GM21390 (cell line): ENCODE results near the gene AOX1.
"Not testable (repeated sequence)": the region's sequence is repeated elsewhere in the genome, so short reads cannot be mapped to it uniquely, and the experiment has no call there.

Experiments used
- ATAC-seq: cut with Tn5 transposase; IDR thresholded peaks from one replicate; pipeline ENCODE4 v1.9.1; 2021; ENCODE audit not compliant: unreplicated experiment

Gene AOX1

GRCh38 chr2:200625282-200625681 is 39.5 kb downstream of the AOX1 start:
- ATAC-seq = no peak

- no peak for ATAC-seq
Observed at GRCh38 chr2:200625958-200626363, 40.1 kb downstream of the AOX1 start.

DNA sequence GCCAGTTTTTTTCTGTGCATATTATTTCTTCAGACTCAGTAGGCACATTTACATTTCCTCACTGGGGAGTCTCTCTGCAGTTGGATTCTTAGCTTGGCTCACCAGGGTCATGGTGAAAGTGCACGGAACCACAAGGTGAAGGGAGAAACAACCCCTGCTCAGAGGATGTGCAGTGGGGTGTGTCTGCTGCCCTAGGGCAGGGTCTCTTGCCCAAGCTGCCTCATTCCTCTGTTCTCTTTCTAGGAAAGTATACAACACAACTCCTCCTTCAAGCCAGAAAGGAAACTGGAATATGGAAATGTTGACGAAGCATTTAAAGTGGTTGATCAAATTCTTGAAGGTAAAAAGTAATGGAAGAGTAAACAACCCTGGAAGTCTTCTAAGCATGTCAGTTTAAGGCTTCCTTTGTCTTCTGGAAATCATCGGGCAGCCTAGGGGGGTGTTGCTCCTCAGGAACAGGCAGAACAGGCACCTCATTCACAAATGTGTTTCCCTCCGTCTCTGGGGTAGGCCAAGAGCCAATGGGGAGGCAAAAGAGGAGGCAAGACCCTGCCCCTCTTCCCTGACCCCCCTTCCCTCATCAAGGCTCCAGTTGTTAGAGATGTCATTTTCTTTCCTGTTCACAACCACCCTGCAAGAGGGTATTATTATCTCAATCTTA is 41.4 kb downstream of the AOX1 start:
- no peak for ATAC-seq

GRCh38 chr2:200628461-200628860 is 42.6 kb downstream of the AOX1 start:
- ATAC-seq = not testable (repeated sequence)

DNA sequence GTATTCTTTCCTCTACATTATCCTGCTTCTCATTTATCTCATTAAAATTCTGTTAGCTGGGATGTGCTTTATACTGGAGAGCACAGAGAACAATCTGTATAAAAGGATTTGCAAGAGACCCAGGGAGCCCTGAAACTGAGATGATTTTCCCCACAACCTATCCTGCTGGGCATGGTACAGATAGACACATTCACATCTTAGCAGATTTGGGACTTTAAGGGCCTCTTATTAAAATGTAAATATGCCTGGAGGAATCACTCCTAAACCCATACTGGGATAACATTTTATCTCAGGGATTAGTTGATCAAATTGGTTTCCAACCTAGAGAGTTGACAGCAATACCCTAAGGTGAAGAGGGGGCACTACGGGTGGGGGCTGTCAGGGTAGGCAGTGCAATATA is 45.5 kb downstream of the AOX1 start:
- no peak for ATAC-seq

DNA sequence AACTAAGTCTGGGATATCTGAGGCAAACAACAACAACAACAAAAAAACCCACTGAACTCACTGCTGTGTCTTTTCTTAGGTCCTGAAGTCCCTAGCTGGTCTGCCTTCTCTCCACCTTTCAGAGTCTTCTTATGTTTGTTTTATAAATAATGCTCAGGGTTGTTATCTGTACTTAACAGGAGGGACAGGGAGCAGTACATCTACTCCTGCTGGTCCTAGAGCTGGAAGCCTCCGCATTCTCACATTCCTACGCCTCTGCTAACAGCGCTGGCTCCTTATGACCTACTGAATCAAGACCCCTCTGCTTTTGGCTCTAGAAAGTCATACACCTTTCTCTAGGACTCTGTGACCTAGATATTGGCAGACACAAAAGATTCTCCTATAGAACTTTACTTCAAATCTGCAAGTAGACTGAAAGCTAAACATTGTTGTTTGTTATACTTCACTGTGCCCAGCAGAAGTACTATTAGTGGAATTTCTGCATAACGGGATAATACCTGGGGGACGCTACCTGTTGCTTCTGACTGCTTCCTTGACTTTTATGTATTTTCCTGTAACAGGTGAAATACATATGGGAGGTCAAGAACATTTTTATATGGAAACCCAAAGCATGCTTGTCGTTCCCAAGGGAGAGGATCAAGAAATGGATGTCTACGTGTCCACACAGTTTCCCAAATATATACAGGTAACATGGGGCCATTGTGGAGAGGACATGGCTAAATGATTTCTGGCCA is 48.6 kb downstream of the AOX1 start:
- no peak for ATAC-seq

- no peak for ATAC-seq
Observed at GRCh38 chr2:200635251-200635650, 49.4 kb downstream of the AOX1 start.

- ATAC-seq = no peak
Observed at GRCh38 chr2:200637901-200638300, 52.1 kb downstream of the AOX1 start.

GRCh38 chr2:200640176-200640575 is 54.4 kb downstream of the AOX1 start:
- ATAC-seq = no peak

DNA sequence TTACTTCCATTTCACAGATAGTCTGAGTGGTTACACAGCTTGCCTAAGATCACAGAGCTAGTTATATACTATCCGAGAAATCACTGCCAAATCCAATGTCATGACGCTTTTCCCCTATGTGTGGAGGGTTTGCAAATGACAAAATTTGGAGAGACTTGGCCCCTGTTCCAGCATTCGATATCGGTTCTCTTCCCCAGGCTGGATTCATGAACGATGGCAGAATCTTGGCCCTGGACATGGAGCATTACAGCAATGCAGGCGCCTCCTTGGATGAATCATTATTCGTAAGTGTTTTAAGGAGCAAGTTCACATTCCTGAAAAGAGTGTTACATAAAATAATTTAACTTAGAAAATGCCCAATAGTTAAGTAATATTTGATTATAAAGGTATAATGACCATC is 55.1 kb downstream of the AOX1 start:
- no peak for ATAC-seq

GRCh38 chr2:200648518-200649281 is 62.9 kb downstream of the AOX1 start:
- not testable (repeated sequence) for ATAC-seq

DNA sequence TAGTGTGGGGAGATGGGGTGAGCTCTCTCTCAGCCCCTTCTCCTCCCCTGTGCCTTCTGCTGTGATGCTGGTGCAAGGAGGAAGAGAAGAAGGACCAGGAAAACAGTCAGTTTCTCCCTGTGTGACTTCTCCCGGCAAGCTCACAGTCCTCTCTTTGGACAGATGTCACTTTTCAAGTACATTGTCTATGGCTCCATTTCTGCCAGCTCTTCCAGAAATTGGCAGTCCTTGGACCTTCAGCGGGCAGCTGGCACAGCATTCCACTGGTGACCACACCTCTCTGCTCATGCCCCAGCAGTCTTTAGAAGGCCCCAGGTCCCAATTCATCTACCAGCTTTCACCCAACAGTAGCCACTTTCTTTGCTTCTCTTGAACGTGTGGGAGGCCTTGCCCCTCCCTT is 63.9 kb downstream of the AOX1 start:
- ATAC-seq = no peak

DNA sequence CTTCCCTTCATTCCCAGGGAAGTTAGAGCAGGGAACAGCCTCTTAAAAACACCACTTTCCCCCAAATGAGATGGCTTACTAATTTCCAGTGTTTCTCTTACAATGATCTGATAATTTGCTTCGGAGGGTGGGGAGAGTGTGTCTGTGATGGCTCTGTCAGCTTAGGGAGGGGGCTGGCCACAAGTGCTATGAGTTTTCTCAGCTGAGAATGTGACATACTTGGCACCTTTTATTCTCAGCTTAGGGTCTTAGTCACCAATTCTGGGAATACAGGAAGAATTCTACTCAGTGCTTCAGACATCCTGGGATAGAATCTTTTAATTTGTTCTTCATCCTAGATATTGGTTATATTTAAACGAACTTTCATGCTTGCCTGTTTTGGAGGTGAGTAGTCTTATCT is 64.4 kb downstream of the AOX1 start:
- ATAC-seq = no peak

GRCh38 chr2:200652158-200652557 is 66.3 kb downstream of the AOX1 start:
- no peak for ATAC-seq

- ATAC-seq = no peak
Observed at GRCh38 chr2:200653021-200653420, 67.2 kb downstream of the AOX1 start.

DNA sequence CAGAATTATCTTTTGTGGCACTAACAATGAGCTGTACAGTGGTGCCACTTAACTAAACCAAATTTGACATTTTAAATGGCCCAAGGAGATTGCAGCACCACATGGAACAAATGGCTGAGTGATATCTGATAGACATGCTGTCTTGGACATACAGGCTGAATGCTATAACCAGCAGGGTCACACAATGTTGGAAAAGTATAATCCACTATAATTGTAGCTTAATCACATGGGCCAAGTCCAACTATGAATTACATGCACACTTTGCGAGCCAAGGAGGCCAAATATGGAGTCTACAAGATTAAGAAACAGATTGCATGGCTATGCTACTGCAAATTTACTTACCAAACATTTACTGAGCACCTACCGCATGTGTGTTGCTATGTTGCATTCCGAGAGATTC is 69.0 kb downstream of the AOX1 start:
- no peak for ATAC-seq

- no peak for ATAC-seq
Observed at GRCh38 chr2:200655918-200656580, 70.2 kb downstream of the AOX1 start.

- no peak for ATAC-seq
Observed at GRCh38 chr2:200658278-200658864, 72.6 kb downstream of the AOX1 start.

DNA sequence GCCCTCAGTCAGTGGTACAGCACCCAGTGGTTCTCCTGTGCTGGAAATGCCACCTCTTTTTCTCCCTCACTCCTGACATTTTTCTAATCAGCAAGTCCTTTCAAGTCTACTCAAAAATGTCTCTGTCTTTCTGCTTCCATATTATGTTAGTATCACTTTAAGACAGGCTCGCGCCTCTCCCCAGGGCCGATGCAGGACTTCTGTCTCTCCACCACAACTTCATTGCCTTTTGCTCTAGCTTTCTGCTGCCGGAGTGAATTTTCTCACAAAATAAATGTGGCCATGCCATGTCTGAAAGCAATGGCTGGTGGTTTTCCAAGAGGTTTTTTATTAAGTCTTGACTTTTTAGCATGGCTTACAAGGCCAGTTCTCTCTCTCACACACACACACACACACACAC is 73.6 kb downstream of the AOX1 start:
- ATAC-seq = no peak

- ATAC-seq = no peak
Observed at GRCh38 chr2:200661477-200661876, 75.7 kb downstream of the AOX1 start.

DNA sequence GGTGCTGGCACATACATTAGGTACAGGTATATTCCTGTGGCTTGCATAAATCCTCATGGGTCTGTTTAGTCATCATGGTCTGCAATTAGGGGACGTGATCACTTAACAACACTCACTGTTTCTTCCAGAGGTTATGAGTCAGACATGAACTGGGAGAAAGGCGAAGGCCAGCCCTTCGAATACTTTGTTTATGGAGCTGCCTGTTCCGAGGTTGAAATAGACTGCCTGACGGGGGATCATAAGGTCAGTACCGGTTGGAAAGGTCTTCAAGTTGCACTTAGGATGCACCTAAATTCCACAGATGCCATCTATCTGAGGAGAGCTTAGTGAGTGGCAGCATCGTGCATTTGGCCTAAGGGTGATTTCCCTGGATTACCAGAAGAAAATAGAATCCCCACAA is 76.9 kb downstream of the AOX1 start:
- ATAC-seq = no peak
